ENCODE data around the gene PFN3.
A peak's percentile ranks its signal among the peaks of the same experiment; 100 is the strongest.

Gene PFN3

GRCh38 chr5:177446200-177447065 is 46.0 kb upstream of the PFN3 start, which contains the start of gene PRR7:
Gene PRR7 (plus strand): TSS chr5:177446814. CDS start chr5:177455068, 8,254 bp downstream.
- TF ChIP-seq CTCF (IDR thresholded peaks at IDR 0.05; ENCODE audit: control insufficient read depth, insufficient read depth, low read depth, low read length, missing control alignments): no peak
- H3K4me3 ChIP-seq (ENCODE audit: control insufficient read depth, low read depth, low read length): peak within 1 kb of the TSS; percentile 63
- no peak for DNase-seq (ENCODE audit: low read depth)

GRCh38 chr5:177445917-177446199 is 45.4 kb upstream of the PFN3 start:
- DNase-seq (ENCODE audit: low read depth): no peak
- peak overlapping the region; percentile 63 for H3K4me3 ChIP-seq (ENCODE audit: control insufficient read depth, low read depth, low read length)
- no peak for TF ChIP-seq CTCF (IDR thresholded peaks at IDR 0.05; ENCODE audit: control insufficient read depth, insufficient read depth, low read depth, low read length, missing control alignments)

GRCh38 chr5:177445052-177445916 is 44.8 kb upstream of the PFN3 start:
- no peak overlapping the region for H3K4me3 ChIP-seq (ENCODE audit: control insufficient read depth, low read depth, low read length)
- TF ChIP-seq CTCF (IDR thresholded peaks at IDR 0.05; ENCODE audit: control insufficient read depth, insufficient read depth, low read depth, low read length, missing control alignments): no peak

GRCh38 chr5:177444106-177445051 is 43.9 kb upstream of the PFN3 start:
- no peak for TF ChIP-seq CTCF (IDR thresholded peaks at IDR 0.05; ENCODE audit: control insufficient read depth, insufficient read depth, low read depth, low read length, missing control alignments)
- H3K4me3 ChIP-seq (ENCODE audit: control insufficient read depth, low read depth, low read length): no peak overlapping the region
- DNase-seq (ENCODE audit: low read depth): no peak

More at GRCh38 chr5:177445052-177445916, 44.8 kb upstream of the PFN3 start:
- DNase-seq (ENCODE audit: low read depth): no peak

- no peak for DNase-seq (ENCODE audit: low read depth)
- H3K4me3 ChIP-seq (ENCODE audit: control insufficient read depth, low read depth, low read length): no peak overlapping the region
- no peak for TF ChIP-seq CTCF (IDR thresholded peaks at IDR 0.05; ENCODE audit: control insufficient read depth, insufficient read depth, low read depth, low read length, missing control alignments)
Measured at GRCh38 chr5:177443144-177443983, 42.9 kb upstream of the PFN3 start.

Data from AG09309 (cell line).